IPS-15b (cell line): Measurements from ENCODE around the gene SH2D6.
"Not testable (repeated sequence)": the region's sequence is repeated elsewhere in the genome, so short reads cannot be mapped to it uniquely, and the experiment has no call there.

Experiments used
- H3K27me3 ChIP-seq: one replicate; pipeline ENCODE4 v1.6.1; 2013; ENCODE audit warnings: low read length; ENCODE audit not compliant: control insufficient read depth, insufficient read depth
- H3K36me3 ChIP-seq: one replicate; pipeline ENCODE4 v1.6.1; 2013; ENCODE audit warnings: low read length; ENCODE audit not compliant: control insufficient read depth, insufficient read depth
- H3K4me1 ChIP-seq: one replicate; pipeline ENCODE4 v1.6.1; 2013; ENCODE audit warnings: mild to moderate bottlenecking, low read length; ENCODE audit not compliant: control insufficient read depth, insufficient read depth
- H3K4me3 ChIP-seq: one replicate; pipeline ENCODE4 v1.5.1; 2013; ENCODE audit warnings: low read depth, low read length
- H3K9ac ChIP-seq: one replicate; pipeline ENCODE4 v1.6.1; 2013; ENCODE audit warnings: low read depth, mild to moderate bottlenecking, low read length
- H3K9me3 ChIP-seq: one replicate; pipeline ENCODE4 v1.6.1; 2013; ENCODE audit warnings: mild to moderate bottlenecking, low read length; ENCODE audit not compliant: control insufficient read depth, insufficient read depth

The SH2D6 gene

DNA sequence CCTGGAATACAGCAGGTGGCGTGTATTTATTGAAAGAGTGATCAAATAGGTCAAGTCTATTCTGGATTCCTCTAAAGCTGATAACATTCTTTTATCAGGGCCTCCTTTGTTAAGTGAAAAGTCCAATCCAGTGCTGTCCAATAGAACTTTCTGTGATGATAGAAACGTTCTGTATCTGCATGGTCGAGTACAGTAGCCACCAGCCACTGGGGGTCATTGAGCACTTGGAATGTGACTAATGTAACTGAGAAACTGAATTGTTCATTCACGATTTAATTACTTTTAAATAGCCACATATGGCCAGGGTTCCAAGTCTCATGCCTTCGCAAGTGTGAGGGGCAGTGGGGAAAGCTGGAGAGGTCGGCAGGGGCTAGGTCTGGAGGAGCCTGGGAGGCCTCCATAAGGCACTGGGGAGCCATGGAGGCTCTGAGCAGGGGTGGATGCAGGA lies 20.5 kb downstream of the SH2D6 start:
- H3K27me3 ChIP-seq: peaks cover 6% of the 10 kb centered on the region
- peaks cover 13% of the 10 kb centered on the region for H3K4me1 ChIP-seq
- H3K36me3 ChIP-seq: no peaks in the 10 kb centered on the region
- H3K9ac ChIP-seq: no peak overlapping the region
- no peak overlapping the region for H3K4me3 ChIP-seq
- H3K9me3 ChIP-seq: no peaks in the 10 kb centered on the region

DNA sequence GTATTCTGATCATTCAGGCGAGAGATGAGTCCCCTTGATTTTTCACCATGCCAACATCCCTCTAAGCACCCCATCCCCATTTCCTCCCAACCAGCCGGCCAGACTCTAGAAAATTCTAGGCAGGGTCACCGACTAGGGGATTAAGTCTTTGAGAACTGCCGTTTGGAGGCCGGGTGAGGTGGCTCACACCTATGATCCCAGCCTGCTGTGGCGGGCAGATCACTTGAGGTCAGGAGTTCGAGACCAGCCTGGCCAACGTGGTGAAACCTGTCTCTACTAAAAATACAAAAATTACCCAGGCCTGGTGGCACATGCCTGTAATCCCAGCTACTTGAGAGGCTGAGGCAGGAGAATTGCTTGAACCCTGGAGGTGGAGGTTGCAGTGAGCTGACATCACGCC lies 21.1 kb downstream of the SH2D6 start:
- H3K9ac ChIP-seq, H3K9me3 ChIP-seq, H3K4me3 ChIP-seq, H3K27me3 ChIP-seq, H3K36me3 ChIP-seq: not testable (repeated sequence)
- peaks cover 13% of the 10 kb centered on the region for H3K4me1 ChIP-seq

DNA sequence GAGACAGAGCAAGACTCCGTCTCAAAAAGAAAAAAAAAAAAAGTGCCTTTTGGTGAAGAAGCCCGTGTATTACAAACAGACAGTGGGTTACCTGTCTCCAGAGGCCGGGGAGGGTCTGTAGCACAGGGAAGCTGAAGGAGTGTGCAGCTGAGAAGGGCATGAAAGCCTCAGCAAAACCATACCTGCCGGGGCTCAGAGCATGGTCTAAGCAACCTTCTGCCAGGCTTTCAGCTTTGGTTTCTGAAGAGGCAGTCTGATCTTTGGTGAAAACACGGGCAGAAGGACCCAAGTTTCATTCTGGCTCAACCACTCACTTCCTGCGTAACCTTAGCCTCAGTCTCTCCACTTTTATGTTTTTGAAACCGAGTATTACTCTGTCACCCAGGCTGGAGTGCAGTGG lies 21.5 kb downstream of the SH2D6 start:
- H3K4me3 ChIP-seq: no peak overlapping the region
- H3K9ac ChIP-seq: no peak overlapping the region
- peaks cover 13% of the 10 kb centered on the region for H3K4me1 ChIP-seq
- peaks cover 6% of the 10 kb centered on the region for H3K27me3 ChIP-seq
- H3K9me3 ChIP-seq: no peaks in the 10 kb centered on the region
- H3K36me3 ChIP-seq: no peaks in the 10 kb centered on the region

DNA sequence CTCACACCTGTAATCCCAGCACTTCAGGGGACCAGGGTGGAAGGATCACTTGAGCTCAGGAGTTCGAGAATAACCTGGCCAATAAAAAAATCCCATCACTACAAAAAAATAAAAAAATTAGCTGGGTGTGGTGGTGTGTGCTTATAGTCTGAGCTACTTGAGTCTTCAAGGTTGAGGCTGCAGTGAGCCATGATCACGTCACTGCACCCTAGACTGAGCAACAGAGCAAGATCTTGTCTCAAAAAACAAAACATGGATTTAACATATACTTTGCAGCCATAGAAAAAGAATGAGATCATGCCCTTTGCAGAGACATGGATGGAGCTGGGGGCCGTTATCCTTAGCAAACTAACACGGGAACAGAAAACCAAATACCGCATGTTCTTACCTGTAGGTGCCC lies 22.2 kb downstream of the SH2D6 start:
- H3K4me1 ChIP-seq: peaks cover 13% of the 10 kb centered on the region

DNA sequence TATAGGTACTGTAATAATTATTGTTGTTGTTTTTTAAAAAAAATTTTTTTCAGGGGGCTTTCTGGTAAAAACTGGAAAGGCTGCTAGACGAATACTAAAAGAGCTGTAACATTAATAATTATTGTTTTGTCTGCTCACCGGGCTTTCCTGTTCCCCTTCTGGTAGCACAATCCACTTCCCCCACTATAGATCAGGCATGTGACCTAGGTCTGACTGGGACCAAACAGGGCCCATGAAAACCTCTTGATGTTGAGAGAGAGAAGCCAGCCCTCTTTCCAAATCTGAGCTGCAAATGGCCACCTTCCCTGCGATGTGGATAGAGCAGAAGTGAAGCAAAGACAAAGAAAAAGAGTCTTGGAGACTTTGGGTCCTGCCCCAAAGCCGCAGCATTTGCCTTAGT lies 23.4 kb downstream of the SH2D6 start:
- Histone ChIP-seq H3K4me1 (peaks cover 11% of the 10 kb centered on the region), H3K36me3 (no peaks in the 10 kb centered on the region), H3K9ac (no peak overlapping the region), H3K9me3 (no peaks in the 10 kb centered on the region), H3K27me3 (peaks cover 2% of the 10 kb centered on the region), H3K4me3 (no peak overlapping the region)

More for the DNA sequence above, 22.2 kb downstream of the SH2D6 start:
- Histone ChIP-seq H3K4me3 (no peak overlapping the region), H3K27me3 (peaks cover 6% of the 10 kb centered on the region), H3K9ac (no peak overlapping the region), H3K36me3 (no peaks in the 10 kb centered on the region), H3K9me3 (no peaks in the 10 kb centered on the region)

DNA sequence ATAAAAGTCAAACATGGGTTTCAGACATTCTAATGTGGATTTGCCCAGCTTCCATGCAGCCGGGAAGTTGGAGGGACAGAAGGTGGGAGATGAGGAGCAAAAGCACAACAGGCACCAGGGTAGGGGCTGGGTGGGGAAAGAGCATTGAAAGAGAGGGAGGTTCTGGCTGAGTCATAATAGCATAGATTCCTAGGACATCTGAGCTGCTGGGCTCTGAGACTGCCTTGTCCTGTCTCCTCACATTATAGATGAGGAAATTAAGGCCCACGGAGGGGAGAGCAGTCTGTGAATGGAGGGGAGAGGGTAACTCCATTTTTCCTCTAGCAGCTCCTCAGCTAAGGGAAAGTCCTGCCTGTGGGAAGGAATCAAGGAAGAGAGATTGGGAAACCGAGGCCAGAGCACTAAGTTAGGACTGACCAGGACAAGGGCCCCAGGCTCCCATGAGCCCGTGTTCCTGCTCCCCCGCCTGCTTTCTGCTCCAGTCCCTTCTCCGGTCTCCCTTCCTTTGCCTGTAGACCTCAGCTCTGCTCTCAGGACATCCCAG lies 26.2 kb downstream of the SH2D6 start:
- no peaks in the 10 kb centered on the region for H3K9me3 ChIP-seq
- no peak overlapping the region for H3K9ac ChIP-seq
- peaks cover 2% of the 10 kb centered on the region for H3K27me3 ChIP-seq
- no peaks in the 10 kb centered on the region for H3K4me1 ChIP-seq
- no peak overlapping the region for H3K4me3 ChIP-seq
- H3K36me3 ChIP-seq: no peaks in the 10 kb centered on the region

DNA sequence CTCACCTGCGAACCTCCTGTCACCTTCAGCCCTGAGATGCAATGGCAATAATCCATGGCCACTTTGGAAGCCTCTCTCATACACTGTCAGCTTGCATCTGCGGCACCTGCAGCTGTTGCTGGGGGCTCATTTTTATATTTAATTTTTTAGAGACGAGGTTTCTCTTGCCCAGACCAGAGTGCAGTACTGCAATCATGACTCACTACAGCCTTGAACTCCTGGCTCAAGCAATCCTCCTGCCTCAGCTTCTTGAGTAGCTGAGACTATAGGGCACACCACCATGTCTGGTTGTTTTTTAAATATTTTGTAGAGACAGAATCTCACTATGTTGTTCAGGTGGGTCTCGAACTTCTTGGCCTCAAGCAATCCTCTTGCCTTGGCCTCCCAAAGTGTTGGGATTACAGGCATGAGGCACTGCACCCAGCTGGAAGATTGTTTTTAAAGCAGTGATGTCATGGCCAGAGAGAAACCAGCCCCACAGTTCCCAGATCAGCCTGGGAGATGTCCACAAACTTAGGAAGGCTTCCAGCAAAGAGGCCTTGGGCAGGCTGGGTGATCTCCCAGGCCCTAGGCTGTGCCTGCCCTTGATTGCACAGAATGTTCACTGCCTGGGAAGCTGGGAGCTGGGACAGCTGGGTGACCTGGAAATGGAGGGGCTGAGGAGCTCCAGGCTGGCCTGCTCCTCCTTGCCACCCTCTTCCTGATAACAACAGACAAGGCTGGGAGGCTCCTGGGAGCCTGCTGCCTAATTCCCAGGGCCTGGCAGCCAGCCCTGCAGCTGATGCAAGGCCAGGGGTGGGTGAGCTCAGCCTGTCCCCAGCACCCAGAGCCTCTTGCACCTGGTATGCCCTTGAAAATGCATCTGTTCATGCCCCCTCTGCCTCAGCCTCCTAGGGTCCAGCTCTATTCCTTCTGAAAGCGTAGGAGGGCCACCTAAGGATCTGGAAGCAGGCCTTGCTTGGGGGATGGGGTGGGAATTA lies 27.1 kb downstream of the SH2D6 start:
- Histone ChIP-seq H3K9me3 (no peaks in the 10 kb centered on the region), H3K27me3 (no peaks in the 10 kb centered on the region), H3K36me3 (no peaks in the 10 kb centered on the region), H3K9ac (no peak overlapping the region), H3K4me1 (no peaks in the 10 kb centered on the region), H3K4me3 (no peak overlapping the region)

DNA sequence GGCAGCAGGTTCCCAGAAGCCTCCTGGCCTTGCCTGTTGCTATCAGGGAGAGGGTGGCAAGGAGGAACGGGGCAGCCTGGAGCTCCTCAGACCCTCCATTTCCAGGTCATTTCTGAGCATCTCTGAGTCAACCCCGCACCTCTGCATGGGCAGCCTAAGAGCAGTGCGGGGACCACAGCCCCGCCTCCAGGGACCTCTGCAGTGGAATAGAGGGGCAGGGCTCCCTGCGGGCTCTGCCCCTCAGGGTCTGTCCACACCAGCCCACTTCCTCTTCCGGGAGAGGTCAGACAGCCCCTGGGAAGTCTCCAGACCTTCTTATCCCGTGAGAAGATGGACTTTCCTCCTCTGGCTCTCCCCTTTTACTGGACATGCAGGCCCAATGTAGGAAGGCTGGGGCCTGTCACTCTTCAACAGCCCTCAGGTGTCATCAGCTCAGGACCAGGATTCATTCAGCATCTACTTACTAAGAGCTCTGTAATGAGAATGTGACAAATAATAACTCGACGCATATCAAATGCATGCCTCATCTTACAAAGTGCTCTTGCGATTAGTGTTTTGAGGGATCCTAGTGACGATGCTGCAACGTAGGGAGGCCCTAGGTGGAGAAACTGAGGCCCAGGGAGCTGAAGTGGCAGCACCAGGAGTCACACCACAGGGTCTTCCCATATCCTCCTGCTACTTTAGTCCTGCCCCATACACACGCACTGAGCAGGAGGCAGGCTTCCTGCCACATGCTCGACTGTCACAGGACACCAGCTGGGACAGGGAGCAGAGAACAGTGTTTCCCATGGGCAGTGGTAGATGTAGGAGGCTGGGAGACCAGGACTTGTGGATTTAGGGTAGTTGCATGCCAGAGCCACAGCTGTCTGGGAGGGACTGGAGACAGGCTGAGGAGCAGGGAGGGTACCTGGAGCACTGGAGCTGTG lies 28.0 kb downstream of the SH2D6 start:
- H3K4me1 ChIP-seq: no peaks in the 10 kb centered on the region

DNA sequence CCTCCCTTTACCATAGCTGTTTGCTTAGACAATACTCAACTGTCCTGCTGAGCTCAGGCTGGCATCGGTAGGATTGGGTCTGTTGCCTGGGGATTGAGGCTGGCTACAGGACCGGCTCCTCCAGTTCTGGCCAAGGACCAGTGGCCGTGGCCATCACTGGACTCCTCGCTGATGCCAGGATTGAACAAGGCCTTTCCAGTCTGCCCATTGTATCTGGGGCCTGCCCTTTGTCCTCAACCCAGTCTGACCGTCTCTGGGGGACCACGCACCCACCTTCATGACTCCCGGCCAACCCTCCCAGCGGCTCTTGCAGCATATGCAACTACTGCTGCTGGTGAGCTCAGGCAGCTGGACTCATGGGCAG lies 28.7 kb downstream of the SH2D6 start:
- H3K4me1 ChIP-seq: no peaks in the 10 kb centered on the region
- H3K9ac ChIP-seq: no peak overlapping the region
- H3K4me3 ChIP-seq: no peak overlapping the region
- H3K27me3 ChIP-seq: no peaks in the 10 kb centered on the region
- H3K9me3 ChIP-seq: no peaks in the 10 kb centered on the region
- H3K36me3 ChIP-seq: no peaks in the 10 kb centered on the region

More for the DNA sequence above, 28.0 kb downstream of the SH2D6 start:
- Histone ChIP-seq H3K36me3 (no peaks in the 10 kb centered on the region), H3K27me3 (no peaks in the 10 kb centered on the region), H3K9me3 (no peaks in the 10 kb centered on the region), H3K9ac (no peak overlapping the region), H3K4me3 (no peak overlapping the region)

DNA sequence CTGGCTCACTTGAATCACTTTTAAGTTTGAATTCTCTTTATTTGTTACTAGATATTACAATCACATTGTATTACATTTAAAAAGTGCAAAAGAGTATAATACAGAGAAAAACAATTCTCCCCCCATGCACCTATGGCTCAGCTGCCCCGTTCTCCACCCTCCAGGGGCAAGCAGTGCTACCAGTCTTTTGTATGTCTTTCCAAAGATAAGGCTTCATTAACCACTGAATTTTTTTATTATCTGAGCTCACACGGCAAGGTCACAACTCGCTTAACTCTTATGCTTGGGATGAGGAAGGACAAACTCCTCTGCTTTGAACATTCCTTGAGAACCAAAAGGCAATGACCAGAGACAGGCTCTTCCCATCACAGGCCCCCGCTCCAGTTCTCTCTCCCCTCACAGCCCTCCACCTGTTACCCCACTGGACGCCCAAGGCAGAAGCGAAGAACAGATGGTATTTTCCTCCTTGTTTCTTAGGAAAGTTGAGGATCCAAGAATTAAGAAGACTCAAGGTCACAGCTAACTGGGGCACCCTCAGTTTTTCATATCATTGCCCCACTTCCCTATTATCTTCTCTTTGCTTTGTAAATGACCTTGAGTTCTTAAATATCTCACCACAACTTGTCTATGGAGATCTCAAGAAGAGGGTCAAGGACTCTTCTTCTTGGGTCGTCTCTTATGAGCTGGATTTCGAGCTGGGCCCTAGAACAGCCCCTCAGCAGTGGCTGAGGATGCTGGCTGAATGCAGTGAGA lies 30.1 kb downstream of the SH2D6 start:
- Histone ChIP-seq H3K9me3 (no peaks in the 10 kb centered on the region), H3K36me3 (no peaks in the 10 kb centered on the region), H3K4me3 (no peak overlapping the region), H3K27me3 (no peaks in the 10 kb centered on the region), H3K4me1 (no peaks in the 10 kb centered on the region), H3K9ac (no peak overlapping the region)

DNA sequence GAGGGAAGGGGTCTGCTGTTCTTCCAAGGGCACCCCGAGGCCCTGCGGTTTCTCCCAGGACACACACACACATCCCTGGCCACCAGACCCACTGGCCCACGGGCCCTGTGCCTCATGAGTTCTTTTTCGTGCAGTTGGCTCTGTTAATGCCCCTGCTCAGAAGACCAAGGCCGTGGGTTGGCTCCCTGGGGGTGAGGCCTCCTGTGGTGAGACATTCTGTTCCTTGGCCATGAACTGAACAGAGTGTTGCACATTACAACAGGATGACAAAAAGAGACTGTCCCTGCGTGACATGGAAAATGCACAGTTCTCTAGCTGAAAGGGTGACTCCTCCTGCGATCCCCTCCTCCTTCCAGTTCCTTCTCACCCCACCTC lies 30.7 kb downstream of the SH2D6 start:
- Histone ChIP-seq H3K9me3 (no peaks in the 10 kb centered on the region), H3K36me3 (no peaks in the 10 kb centered on the region), H3K27me3 (no peaks in the 10 kb centered on the region), H3K4me1 (no peaks in the 10 kb centered on the region), H3K9ac (no peak overlapping the region), H3K4me3 (no peak overlapping the region)
